ENCODE data around the gene PRPF4.
"Not testable (repeated sequence)": the region's sequence is repeated elsewhere in the genome, so short reads cannot be mapped to it uniquely, and the experiment has no call there.

Gene PRPF4

DNA sequence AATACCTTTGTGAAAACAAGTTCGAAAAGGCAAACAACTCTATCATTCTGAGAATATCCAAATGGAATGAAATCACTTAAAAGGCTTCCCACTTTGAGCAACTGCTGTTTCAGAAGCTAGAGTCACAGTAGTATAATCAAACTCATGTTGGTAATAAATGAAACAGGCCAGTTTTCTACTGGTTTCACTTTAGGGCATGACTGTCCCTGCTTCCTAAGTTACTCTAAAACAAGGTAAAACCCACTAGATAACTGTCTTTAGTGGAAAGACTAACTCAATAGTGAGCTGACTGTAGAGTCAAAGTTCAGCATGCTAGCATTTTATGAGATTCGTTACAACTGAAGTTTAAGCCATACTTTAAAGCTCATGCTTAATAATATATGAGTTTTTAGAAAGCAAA, 6.1 kb upstream of the PRPF4 start:
- DNase-seq, result no peak

GRCh38 chr9:113269871-113270270, 5.6 kb upstream of the PRPF4 start:
- no peak for DNase-seq

- DNase-seq, result peak; percentile 66 to 89 (median 72)
Measured at GRCh38 chr9:113274474-113275156, 843 bp upstream of the PRPF4 start.

GRCh38 chr9:113278840-113279239, 3.4 kb downstream of the PRPF4 start:
- DNase-seq, result no peak

DNA sequence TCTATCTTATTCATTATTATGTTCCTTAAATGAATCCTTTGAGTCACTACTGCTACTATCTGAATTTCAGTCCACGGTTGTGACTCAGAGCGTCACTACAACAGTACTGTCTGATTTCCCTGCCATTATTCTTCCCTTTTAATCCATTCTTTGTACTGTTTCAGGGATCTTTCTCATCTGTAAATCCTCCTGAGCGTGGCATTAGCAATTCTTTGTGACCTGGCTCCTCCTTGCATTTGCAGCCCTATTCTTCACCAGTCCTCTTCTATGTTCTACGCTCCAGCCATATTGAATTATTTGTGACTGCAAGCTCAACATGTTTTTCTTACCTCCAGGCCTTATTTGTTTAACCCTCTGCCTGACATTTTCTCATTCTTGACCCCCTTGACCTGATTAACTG, 5.9 kb downstream of the PRPF4 start:
- DNase-seq, result no peak

DNA sequence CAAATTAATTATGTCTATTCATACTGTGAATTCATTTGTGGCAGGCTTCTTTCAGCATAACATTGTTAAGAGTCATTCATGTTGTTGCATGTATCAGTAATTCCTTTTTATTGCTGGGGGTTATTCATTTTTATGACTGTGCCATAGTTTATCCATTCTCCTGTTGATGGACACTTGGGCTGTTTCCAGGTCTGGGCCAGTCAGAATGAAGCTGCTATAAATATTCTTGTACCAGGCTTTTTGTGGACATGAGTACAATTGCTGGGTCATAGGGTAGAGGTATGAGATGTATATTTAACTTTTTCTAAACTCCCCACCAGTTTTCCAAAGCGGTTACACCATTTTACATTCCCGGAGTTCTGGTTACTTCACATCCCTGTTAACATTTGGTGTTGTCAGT, 13.6 kb downstream of the PRPF4 start:
- DNase-seq, result no peak

DNA sequence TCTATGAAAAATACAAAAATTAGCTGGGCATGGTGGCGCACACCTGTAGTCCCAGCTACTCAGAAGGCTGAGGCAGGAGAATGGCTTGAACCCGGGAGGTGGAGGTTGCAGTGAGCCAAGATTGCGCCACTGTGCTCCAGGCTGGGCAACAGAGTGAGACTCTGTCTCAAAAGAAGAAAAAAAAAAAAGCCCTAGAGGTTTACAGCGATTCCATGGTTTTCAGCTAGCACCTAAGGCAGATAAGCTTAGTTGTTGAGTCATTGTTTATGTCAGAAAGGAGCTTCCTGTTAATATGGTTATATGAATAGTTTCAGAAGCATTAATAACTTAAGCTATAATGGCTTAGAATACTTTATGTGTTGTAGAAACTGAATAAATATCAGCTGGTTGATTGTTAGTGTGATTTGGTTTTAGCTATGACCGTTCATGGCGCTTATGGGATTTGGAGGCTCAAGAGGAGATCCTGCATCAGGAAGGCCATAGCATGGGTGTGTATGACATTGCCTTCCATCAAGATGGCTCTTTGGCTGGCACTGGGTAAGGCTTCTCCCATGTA, 14.7 kb downstream of the PRPF4 start:
- DNase-seq, result no peak

- DNase-seq, result no peak
Measured at GRCh38 chr9:113293285-113293878, 17.9 kb downstream of the PRPF4 start.

- not testable (repeated sequence) for DNase-seq
Measured at GRCh38 chr9:113296247-113296646, 20.8 kb downstream of the PRPF4 start.

- DNase-seq, result no peak
Measured at GRCh38 chr9:113296796-113297558, 21.5 kb downstream of the PRPF4 start.

DNA sequence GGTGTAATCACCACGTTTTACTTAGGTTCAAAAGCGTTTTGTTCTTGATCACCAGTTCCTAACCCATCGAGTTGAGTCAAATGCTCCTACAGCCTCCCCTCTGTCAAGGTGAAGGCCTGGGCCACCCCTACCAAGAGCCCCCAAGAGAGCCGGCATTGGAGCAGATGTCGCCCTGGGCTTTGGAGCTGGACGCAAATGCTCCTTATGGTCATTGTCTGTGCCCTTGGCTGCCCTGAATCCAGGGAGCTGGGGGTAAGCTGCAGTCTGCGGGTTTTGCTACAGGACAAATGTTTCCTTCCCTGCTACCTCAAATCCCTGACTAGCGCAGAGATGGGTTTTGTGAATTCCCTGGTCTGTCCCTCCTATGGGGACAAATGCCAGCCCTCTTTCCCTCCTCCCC, 22.9 kb downstream of the PRPF4 start:
- DNase-seq, result peak in 1 of 3 experiments; percentile 40

DNA sequence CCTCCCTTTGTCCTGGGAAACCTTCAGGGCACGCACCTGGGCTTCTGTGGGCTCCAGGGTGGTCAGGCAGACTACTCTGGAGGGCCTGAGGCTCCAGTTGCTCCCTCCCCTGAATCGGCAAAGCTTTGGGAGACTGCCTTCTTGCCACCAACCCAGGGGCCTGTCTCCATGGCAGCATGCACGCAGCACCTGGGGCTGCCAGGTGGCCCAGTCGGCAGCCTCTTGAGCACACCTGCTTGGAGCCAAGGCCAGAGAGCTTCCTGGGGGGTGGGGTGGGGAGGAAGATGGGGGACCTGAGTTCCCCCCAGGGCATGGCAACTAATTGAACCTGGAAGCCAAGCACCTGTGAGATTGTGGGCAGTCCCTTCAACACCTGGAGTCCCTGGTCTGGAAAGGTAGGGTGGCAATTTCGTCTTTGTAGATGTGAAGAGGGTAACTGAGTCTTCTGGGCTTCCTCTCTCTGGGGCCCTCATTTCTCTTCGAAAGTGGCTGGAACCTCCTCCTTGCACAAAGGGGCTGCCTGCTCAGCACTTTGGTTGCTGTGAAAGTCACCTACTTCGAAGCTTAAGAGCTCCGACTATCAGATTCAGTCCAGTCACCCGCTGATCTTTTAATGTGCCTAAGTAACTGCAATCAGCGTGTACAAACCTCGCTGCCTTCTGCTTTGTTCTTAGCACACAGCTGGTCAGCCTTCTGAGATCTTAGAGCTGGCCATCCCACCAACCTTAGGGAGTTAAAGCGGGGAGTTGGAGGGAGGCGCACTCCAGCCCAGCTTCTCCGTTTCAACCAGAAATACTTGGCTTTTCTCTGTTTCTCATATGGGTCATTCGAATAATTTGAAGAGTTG, 23.7 kb downstream of the PRPF4 start:
- DNase-seq, result peak; percentile 83 to 99 (median 98)

DNA sequence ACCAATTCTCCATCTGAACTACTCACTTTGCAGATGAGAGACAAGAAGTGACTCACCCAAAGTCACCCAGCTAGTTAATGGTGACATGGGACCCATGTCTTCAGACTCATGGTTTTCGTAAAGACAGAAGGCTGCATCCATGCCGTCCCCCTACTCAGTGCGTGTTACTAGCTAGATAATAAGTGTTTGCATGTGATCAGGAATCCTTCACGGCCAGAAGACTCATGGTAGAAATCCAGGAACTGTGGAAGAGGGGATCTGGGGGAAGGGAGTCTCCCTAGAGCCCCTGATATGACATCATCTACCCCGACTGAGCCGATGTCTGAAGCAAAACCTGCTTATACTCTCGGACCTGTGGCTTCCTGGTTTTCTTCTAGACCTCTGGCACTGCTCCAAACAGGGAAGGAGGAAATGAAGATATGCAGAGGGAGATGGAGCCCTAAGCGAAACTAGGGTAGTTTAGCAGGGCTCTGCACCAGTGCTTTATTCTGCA, 24.4 kb downstream of the PRPF4 start:
- peak; percentile 49 to 73 (median 57) for DNase-seq

DNA sequence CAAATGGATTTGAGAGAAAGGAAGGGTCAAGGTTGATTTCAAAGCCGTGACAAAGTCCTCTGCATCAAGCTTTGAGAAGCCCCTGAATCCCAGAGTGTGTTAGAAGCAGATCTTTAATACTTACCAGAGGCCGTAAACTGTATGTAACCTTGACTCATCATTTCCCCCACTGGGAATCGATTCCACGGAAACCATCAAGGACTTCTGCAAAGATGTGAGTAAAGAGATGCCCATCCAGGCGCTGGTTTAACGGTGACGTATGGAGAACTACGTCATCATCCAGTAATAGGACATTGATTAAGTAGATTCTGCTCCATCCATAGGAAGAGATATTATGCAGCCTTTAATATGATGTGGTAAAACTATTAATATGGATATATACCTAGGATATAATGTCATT, 26.1 kb downstream of the PRPF4 start:
- peak in 1 of 3 experiments; percentile 28 for DNase-seq

DNA sequence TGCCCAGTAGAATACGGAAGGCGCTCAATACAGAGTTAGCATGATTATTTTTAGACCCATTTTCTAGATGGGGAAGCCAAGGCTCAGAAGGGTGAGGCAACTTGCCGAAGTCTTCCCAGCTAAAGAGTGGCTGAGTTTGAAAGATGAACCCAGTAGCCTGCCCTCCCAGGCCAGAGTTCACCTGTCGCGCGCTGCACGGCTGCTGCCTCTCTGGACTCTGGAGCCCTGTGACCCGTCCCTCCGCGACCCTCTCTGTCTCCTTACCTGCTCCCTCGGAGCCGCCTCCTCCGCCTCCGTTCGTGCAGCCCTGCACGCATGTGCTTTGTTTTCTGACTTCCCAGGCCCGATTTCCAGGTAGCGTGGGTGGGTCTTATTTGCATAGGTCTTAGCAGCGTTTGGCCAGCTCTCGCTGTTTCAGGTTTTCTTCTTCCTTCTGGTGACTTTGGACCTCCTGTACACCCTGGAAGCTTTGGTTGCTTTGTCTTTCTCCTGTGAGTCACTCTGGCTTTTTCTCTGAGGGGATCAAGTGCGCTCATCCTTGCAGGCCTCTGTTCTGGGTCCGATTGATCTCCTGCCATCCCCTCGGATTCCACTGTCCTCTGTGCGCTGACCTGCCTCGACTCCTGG, 27.4 kb downstream of the PRPF4 start, which contains the start of gene RNF183:
Gene RNF183, minus strand, starts transcription at position 585 of the 627 bp plus-strand sequence. CDS start 5,192 bp downstream, outside the sequence.
- no peak for DNase-seq

DNA sequence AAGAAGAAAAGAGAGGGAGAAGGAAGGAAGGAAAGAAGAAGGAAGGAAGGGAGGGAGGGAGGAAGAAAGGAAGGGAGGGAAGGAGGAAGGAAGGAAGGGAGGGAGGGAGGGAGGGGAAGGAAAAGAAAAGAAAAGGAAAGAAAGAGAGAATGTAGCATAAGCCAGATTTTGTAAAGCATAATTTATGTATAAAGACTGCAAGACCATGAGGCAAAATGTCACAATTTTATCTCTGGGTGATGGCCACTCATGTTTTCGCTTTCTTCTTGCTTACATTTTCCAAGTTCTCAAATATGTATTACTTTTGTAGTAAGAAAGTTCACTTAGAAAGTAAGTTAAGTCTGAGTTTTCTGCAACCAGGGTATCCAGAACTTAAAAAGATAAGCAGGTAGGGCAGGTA, 31.1 kb downstream of the PRPF4 start:
- no peak for DNase-seq

GRCh38 chr9:113307396-113307975, 32.0 kb downstream of the PRPF4 start:
- no peak for DNase-seq

DNA sequence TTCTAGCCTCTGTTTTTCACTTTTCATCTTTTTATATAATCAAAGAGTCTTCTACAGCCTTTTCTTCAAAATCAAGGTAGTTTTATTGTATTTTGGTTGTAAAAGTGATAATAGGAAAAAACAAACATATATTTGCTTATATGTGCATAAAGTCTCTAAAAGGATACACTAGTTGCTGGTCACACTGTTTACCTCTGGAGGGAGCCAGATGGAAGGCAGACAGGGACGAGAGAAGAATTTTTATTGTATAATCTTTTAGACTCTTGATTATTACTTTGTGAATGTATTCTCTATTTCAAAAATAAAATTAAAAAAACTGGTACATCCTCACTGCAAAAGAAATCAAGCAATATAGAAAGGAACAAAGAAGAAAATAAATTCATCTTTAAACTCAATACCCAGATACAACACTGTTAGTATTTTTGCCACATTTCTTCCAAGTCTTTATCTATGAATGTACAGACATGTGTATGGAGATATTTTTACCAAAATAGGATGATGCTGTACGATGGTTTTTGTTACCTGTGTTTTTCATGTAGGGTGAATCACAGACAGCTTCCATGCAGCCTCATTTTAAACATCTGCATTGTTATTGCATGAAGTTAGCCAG, 33.9 kb downstream of the PRPF4 start:
- peak in 2 of 3 experiments; percentile 13 to 70 for DNase-seq

- DNase-seq, result no peak
Measured at GRCh38 chr9:113310538-113310937, 35.1 kb downstream of the PRPF4 start.

DNA sequence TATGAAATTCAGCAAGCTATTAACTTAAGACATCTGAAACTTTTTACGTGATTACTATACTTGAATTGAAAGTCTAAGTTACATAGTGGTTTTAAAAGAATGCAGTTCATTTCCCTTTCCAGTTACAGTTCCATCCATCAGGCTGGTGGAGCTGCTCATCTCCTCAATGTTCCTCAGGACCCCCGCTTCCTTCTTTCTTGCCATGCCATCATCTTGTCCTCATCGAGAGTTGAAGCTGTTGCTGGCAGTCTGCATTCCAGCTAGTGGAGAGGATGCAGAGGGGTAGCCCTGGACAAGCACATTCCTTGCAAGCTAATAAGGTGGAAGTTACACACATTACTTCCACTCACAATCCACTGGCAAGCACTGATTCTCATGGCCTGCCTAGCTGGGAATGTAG, 36.5 kb downstream of the PRPF4 start:
- DNase-seq, result no peak

GRCh38 chr9:113313261-113313660, 37.8 kb downstream of the PRPF4 start:
- DNase-seq, result no peak

Data from NCI-H1417 (cell line).